HG03439 (cell line): Measurements from ENCODE around the gene ENPP6.
A peak's percentile ranks its signal among the peaks of the same experiment; 100 is the strongest.

Experiments used
- ATAC-seq: cut with Tn5 transposase; IDR thresholded peaks from one replicate; pipeline ENCODE4 v1.9.1; 2021; ENCODE audit warnings: mild to moderate bottlenecking, moderate library complexity; ENCODE audit not compliant: unreplicated experiment

Gene ENPP6

DNA sequence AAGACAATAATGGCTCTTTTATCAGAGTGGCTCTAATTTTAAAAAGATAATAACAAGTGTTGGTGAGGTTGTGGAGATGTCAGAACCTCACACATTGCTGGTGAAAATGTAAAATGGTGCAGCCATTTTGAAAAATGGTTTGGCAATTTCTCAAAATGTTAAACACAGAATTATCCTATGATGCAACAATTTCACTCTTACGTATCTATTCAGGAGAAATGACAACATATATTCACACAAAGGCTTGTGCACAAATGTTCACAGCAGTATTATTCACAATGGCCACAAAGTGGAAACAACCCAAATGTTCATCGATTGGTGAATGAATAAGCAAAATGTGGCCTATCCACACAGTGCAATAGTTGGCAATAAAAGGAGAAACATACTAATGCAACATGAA is 24.7 kb downstream of the ENPP6 start:
- no peak for ATAC-seq

GRCh38 chr4:184191267-184191666 is 26.4 kb downstream of the ENPP6 start:
- no peak for ATAC-seq

GRCh38 chr4:184190711-184191110 is 27.0 kb downstream of the ENPP6 start:
- ATAC-seq: no peak

GRCh38 chr4:184189966-184190365 is 27.7 kb downstream of the ENPP6 start:
- no peak for ATAC-seq

- ATAC-seq: no peak
These were observed 29.0 kb downstream of the ENPP6 start for GRCh38 chr4:184188443-184189400.

DNA sequence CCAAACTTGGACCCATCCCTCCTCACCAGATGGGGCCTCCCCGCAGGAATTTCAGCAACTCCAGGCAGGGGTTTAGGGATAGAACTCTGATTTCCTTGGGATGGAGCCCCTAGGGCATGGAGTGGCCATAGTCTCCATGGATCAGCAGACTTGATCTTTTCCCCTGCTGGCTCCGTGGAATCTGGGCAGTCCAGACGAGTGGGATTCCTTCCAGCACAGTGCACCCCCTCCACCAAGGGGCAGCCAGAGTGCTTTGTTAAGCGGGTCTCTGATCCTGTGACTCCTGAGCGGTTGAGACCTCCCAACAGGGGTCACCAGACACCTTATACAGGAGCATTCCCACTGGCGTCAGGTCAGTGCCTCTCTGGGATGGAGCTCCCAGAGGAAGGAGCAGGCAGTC is 40.4 kb downstream of the ENPP6 start:
- ATAC-seq: no peak

DNA sequence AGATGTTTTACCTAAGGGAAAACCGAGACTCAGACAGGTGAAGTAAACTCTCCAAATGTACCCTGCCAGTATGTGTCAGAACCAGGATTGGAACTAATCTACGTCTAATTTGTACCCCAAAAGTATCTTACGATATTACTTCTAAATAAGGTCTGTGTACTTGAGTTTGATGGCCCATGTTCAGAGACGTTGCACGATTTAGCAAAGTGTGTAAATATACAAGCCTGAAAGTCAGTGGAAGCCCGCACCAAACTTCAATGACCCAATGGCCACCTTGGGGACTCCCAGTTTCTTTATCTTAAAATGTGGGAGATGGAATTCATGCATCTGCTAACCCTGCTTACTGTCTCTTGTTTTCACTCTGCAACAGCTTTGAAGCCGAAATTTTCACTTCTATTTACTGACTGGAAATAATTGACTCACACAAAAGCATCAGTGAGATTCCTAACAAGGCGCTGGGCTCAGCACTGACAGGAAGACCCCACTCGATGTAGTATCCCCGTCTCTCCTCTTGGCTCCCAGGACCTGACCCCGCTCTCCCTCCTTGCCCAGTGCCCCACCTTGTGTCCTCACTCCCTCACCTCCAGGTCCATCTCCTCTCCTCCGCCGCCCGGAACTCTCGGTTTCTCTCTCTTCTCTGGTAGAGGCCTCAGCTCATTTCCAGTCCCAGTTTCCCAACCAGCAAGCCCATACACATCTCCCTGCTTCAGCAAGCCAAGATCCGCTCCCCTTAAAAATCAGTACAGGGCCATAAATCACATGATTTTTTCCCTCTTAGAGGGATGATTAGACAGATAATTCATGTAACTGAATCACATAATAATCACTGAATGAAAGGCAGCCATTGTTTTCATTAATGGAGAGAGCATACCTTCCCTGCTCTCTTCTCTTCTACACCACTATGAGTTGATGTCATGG is 42.8 kb downstream of the ENPP6 start:
- ATAC-seq: no peak

DNA sequence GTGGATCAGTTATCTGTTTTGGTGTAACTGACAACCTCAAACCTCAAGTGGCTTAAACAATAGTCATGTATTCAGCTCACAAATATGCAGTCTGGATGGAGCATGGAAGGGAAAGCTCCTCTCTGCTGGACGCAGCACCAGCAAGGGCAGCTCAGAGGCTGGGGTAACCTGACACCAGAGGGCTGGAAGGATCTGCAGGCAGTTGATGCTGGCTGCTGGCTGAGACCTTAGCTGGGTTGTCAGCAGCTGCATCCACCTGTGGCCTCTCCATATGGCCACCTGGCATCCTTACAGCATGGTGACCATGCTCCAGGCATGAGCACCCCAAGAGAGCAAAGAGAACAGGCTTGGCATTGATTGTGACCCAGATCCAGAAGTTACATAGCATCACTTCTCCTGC is 46.7 kb downstream of the ENPP6 start:
- ATAC-seq: no peak

DNA sequence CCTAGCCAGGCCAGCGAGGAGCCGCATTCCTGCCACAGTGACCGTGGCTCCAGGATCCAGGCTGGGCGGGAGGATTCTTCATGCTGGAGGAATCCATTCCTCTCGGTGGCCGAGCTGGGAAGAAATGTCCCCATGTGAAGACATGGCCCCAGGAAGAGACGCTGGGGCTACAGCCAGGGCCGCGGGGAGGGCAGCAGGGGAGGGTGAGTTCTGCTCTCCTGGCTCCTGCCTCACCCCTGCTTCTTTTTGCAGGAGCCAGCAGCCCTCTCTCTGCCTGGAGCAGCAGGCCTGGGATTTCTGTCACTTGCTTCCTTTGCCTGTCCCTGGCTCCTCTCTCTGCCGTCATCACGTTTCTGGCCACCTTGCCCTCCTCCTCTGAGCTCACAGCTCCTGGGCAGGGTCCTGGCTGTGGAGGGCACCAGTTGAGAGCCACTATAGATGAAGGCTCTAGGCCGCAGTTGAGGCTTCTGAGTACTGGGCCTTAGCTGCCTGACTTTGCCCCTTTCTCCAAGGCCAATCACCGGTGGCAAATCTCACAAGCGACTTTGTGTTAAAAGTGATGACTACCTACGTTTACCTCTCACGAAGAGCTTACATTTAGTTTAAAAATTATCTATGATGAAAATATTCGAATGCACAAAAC is 48.3 kb downstream of the ENPP6 start:
- ATAC-seq: no peak

- peak; percentile 77 for ATAC-seq
These were observed 49.2 kb downstream of the ENPP6 start for GRCh38 chr4:184168406-184169019.

GRCh38 chr4:184167576-184167975 is 50.1 kb downstream of the ENPP6 start:
- peak; percentile 86 for ATAC-seq

DNA sequence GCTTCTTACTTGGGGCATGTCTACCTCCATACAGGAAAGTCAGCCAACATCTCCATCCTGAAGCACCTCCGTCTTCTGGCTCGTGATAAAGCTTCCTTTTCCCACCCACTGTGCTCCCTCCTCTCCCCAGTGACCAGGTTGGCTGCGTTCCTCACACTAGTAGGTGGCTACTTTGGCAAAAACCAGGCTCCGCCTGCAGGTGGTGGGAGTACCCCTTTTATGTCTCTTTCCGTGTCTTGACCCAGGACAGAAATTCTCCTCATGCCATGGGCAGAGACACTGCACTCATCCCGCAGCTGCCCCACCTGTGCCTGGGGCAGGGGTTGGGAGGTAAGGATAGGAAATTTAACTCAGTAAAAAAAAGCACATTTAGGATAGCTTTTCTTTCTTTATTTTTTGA is 50.9 kb downstream of the ENPP6 start:
- ATAC-seq: no peak

DNA sequence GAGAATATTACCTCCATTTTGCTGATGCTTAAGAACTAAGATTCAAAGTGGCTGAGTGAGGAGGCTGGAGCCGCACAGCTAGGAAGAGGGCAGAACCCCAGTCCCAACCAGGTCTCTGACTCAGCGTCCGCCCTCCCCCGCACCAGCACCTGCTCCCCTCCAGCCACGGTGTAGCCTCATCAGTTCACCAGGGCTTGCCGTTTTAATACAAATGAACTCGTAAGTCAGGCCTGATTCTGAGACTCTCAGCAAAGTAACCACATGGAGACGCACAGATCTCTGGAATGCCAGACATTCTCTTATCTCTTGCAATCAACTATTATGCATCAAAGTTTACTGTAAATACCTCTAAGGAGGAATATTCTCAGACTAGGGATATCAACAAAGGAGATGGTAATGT is 52.4 kb downstream of the ENPP6 start:
- ATAC-seq: no peak

GRCh38 chr4:184163813-184164212 is 53.9 kb downstream of the ENPP6 start:
- no peak for ATAC-seq

GRCh38 chr4:184162596-184162995 is 55.1 kb downstream of the ENPP6 start:
- no peak for ATAC-seq

DNA sequence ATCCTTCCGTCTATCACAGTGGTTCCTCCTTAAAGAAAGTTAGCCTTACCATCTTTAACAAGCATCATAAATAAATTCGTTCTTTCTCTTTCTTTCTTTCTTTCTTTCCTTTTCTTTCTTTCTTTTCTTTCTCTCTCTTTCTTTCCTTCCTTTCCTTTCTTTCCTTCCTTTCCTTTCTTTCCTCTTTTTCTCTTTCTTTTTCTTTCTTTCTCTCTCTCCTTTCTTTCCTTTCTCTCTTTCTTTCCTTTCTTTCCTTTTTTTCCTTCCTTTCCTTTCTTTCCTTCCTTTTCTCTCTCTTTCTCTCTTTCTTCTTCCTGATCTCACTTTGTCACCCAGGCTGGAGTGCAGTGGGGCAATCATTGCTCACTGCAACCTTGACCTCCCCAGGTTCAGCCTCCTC is 60.4 kb downstream of the ENPP6 start:
- no peak for ATAC-seq

DNA sequence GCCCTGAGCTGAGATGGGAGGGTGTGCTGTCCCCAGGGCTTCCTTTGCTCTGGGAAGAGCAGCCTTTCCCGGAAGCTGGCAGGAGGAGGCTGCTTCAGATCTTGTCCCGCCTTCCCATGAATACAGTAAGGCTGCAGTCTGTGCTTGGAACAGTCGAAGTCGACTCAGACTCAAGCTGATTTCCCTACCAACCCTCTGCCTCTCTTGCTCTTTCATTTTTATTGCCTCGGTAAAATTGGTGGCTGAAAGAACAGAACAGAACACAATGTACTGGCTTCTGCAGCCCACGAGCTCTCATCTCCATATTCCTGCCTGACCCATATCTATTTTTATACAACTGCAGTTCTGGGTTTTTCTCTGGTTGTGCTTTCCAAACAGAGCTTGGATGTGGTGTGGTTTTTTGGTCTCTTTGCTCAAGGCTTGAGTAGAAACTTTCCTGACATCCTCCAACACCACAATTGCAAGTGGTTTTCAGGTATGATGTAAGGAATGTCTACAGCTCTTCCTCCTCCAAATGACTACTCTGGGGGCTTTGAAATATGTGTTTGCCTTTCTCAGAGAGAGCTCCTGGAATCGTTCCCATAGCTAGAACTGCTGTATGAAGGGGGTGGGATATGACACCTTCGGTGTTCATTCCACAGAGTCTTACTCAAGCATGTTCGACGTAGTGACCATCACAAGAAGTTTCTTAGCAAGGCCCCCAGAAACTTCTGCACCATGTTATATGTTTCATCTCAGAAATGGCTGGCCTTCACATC is 61.3 kb downstream of the ENPP6 start:
- ATAC-seq: no peak

- no peak for ATAC-seq
These were observed 63.5 kb downstream of the ENPP6 start for GRCh38 chr4:184154199-184154598.

- no peak for ATAC-seq
These were observed 63.9 kb downstream of the ENPP6 start for GRCh38 chr4:184153781-184154180.

- ATAC-seq: no peak
These were observed 65.6 kb downstream of the ENPP6 start for GRCh38 chr4:184151988-184152485.
